Measurements from ENCODE around the gene VTI1A.

- TF ChIP-seq CTCF (IDR thresholded peaks at IDR 0.05; ENCODE audit: insufficient read depth, low read depth, low read length) (no peak), EZH2 (IDR thresholded peaks at IDR 0.05; ENCODE audit: insufficient read depth, low read length) (no peak)
Observed at GRCh38 chr10:112849546-112849945, 402.5 kb downstream of the VTI1A start.

Data from astrocyte (in vitro differentiated cells and primary cell).